ENCODE measurements around the gene NUP153.
"Not testable (repeated sequence)": the region's sequence is repeated elsewhere in the genome, so short reads cannot be mapped to it uniquely, and the experiment has no call there.

NUP153 gene

DNA sequence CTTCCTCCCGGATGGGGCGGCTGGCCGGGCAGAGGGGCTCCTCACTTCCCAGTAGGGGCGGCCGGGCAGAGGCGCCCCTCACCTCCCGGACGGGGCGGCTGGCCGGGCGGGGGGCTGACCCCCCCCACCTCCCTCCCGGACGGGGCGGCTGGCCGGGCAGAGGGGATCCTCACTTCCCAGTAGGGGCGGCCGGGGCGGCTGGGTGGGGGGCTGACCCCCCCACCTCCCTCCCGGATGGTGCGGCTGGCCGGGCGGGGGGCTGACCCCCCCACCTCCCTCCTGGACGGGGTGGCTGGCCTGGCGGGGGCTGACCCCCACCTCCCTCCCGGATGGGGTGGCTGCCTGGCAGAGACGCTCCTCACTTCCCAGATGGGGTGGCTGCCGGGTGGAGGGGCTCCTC lies 28.6 kb upstream of the NUP153 start:
- not testable (repeated sequence) for H2BK12ac ChIP-seq (ENCODE audit: low read length in 2 of 2); H2BK5ac ChIP-seq (ENCODE audit: low read depth, low read length, poor library complexity, severe bottlenecking); DNase-seq; H2BK120ac ChIP-seq (ENCODE audit: low read depth, low read length); H3K23ac ChIP-seq (ENCODE audit: low read length in 2 of 2); H3K4me2 ChIP-seq (ENCODE audit: low read length, poor library complexity, severe bottlenecking); H3K4me3 ChIP-seq (ENCODE audit: insufficient read depth in 1 of 2, low read depth in 1 of 2, low read length in 2 of 2); H4K91ac ChIP-seq (ENCODE audit: low read length); H3K4ac ChIP-seq (ENCODE audit: low read depth in 1 of 2, low read length in 2 of 2); H3K27me3 ChIP-seq (ENCODE audit: control insufficient read depth in 1 of 2, insufficient read depth in 1 of 2, low read length in 2 of 2); H2BK15ac ChIP-seq (ENCODE audit: low read depth, poor library complexity, severe bottlenecking); H4K8ac ChIP-seq (ENCODE audit: low read length); H2AK5ac ChIP-seq (ENCODE audit: low read length, severe bottlenecking); H3K36me3 ChIP-seq (ENCODE audit: control insufficient read depth in 1 of 2, insufficient read depth in 2 of 2, low read depth in 1 of 2, low read length in 2 of 2); H3K79me1 ChIP-seq (replicated peaks; ENCODE audit: low read length, poor library complexity, severe bottlenecking); H3K27ac ChIP-seq (ENCODE audit: low read length, poor library complexity, severe bottlenecking); H3K18ac ChIP-seq (ENCODE audit: low read depth in 1 of 2, low read length in 2 of 2); H3K9ac ChIP-seq (ENCODE audit: low read length); H3K4me1 ChIP-seq (ENCODE audit: control insufficient read depth, insufficient read depth, low read depth, low read length); H2AFZ ChIP-seq (ENCODE audit: low read depth, low read length); H3K14ac ChIP-seq (ENCODE audit: low read length in 2 of 2)
- H3K9me3 ChIP-seq (ENCODE audit: control insufficient read depth, low read length), result peaks cover 20% of the 10 kb centered on the region
- WGBS, result 94% methylated on average over 11 of the region's 27 CpGs

DNA sequence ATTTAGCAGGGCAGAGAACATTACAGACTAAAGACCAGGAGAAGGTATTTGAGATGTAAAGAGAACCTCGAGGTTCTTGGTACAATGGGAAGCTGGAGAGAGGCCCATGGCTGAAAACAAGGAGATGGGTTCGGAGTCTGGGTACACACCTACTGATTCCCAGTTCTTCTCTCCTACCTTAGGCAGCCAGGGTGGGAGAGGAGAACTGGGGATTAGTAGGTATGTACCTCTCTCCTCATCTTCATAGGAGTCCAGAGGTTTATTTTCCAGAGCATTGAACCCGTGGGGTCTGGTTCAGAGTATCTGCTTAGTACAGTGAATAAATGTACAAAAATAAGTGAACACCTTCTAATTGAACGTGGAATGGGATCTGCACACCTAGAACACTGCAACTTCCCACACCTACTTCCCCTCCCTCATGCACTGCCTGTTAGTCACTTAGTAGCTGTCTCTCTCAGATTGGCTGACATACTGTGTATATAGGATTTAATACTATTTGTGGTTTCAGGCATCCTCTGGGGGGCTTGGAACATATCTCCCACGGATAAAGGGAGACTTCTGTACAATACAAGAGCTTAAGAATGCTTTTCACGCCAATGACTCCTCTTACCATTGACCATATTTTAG lies 23.5 kb upstream of the NUP153 start:
- no peak overlapping the region for H3K4me3 ChIP-seq (ENCODE audit: insufficient read depth in 1 of 2, low read depth in 1 of 2, low read length in 2 of 2)
- H3K9me3 ChIP-seq (ENCODE audit: control insufficient read depth, low read length), result no peaks in the 10 kb centered on the region
- H2AFZ ChIP-seq (ENCODE audit: low read depth, low read length), result no peak overlapping the region
- no peak overlapping the region for H3K4me2 ChIP-seq (ENCODE audit: low read length, poor library complexity, severe bottlenecking)
- no peak overlapping the region for H3K23ac ChIP-seq (ENCODE audit: low read length in 2 of 2)
- H3K27ac ChIP-seq (ENCODE audit: low read length, poor library complexity, severe bottlenecking), result no peak overlapping the region
- H3K4ac ChIP-seq (ENCODE audit: low read depth in 1 of 2, low read length in 2 of 2), result no peak overlapping the region
- no peak overlapping the region for H3K9ac ChIP-seq (ENCODE audit: low read length)
- no peaks in the 10 kb centered on the region for H3K36me3 ChIP-seq (ENCODE audit: control insufficient read depth in 1 of 2, insufficient read depth in 2 of 2, low read depth in 1 of 2, low read length in 2 of 2)
- H2BK5ac ChIP-seq (ENCODE audit: low read depth, low read length, poor library complexity, severe bottlenecking), result no peak overlapping the region
- no peak overlapping the region for H2BK120ac ChIP-seq (ENCODE audit: low read depth, low read length)
- H2AK5ac ChIP-seq (ENCODE audit: low read length, severe bottlenecking), result no peak overlapping the region
- no peak overlapping the region for H4K8ac ChIP-seq (ENCODE audit: low read length)
- H3K79me1 ChIP-seq (replicated peaks; ENCODE audit: low read length, poor library complexity, severe bottlenecking), result no peaks in the 10 kb centered on the region
- 100% methylated on average over 2 of the region's 6 CpGs for WGBS
- H4K91ac ChIP-seq (ENCODE audit: low read length), result no peak overlapping the region
- no peaks in the 10 kb centered on the region for H3K27me3 ChIP-seq (ENCODE audit: control insufficient read depth in 1 of 2, insufficient read depth in 1 of 2, low read length in 2 of 2)
- peaks cover under 1% of the 10 kb centered on the region for H3K4me1 ChIP-seq (ENCODE audit: control insufficient read depth, insufficient read depth, low read depth, low read length)
- no peak for DNase-seq
- no peak overlapping the region for H3K14ac ChIP-seq (ENCODE audit: low read length in 2 of 2)
- no peak overlapping the region for H3K18ac ChIP-seq (ENCODE audit: low read depth in 1 of 2, low read length in 2 of 2)
- no peak overlapping the region for H2BK15ac ChIP-seq (ENCODE audit: low read depth, poor library complexity, severe bottlenecking)
- no peak overlapping the region for H2BK12ac ChIP-seq (ENCODE audit: low read length in 2 of 2)

DNA sequence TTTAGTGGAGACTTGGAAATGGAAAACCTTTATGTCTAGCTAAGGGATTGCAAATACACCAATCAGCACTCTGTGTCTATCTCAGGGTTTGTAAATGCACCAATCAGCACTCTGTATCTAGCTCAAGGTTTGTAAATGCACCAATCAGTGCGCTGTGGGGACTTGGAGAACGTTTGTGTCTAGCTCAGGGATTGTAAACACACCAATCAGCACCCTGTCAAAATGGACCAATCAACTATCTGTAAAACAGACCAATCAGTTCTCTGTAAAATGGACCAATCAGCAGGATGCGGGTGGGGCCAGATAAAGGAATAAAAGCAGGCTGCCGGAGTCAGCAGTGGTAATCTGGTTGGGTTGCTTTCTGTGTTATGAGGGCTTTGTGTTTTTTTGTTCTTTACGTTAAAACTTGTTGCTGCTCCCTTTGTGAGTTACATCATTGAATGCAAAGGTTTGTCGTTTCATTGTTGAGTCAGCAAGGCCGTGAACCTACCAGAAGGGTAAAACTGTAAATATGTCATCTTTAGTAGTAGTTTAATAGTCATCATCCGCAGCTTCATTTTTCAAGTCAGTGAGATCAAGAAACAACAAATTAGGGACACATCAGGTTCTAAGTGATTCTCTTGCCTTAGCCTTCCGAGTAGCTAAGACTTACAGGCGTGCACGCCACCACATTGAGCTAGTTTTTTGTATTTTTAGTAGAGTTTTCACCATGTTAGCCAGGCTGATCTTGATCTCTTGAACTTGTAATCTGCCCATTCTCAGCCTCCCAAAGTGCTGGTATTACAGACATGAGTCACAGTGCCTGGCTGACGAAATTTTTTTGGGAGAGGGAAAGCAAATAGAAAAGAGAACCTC lies 22.7 kb upstream of the NUP153 start:
- no peak overlapping the region for H3K9ac ChIP-seq (ENCODE audit: low read length)
- H3K4me3 ChIP-seq (ENCODE audit: insufficient read depth in 1 of 2, low read depth in 1 of 2, low read length in 2 of 2), result no peak overlapping the region
- DNase-seq, result no peak
- no peak overlapping the region for H2AFZ ChIP-seq (ENCODE audit: low read depth, low read length)
- no peak overlapping the region for H3K23ac ChIP-seq (ENCODE audit: low read length in 2 of 2)
- no peaks in the 10 kb centered on the region for H3K9me3 ChIP-seq (ENCODE audit: control insufficient read depth, low read length)
- no peaks in the 10 kb centered on the region for H3K27me3 ChIP-seq (ENCODE audit: control insufficient read depth in 1 of 2, insufficient read depth in 1 of 2, low read length in 2 of 2)
- peaks cover 3% of the 10 kb centered on the region for H3K4me1 ChIP-seq (ENCODE audit: control insufficient read depth, insufficient read depth, low read depth, low read length)
- H3K36me3 ChIP-seq (ENCODE audit: control insufficient read depth in 1 of 2, insufficient read depth in 2 of 2, low read depth in 1 of 2, low read length in 2 of 2), result no peaks in the 10 kb centered on the region
- no peak overlapping the region for H4K91ac ChIP-seq (ENCODE audit: low read length)
- no peak overlapping the region for H2BK15ac ChIP-seq (ENCODE audit: low read depth, poor library complexity, severe bottlenecking)
- H3K27ac ChIP-seq (ENCODE audit: low read length, poor library complexity, severe bottlenecking), result no peak overlapping the region
- no peaks in the 10 kb centered on the region for H3K79me1 ChIP-seq (replicated peaks; ENCODE audit: low read length, poor library complexity, severe bottlenecking)
- H2BK120ac ChIP-seq (ENCODE audit: low read depth, low read length), result no peak overlapping the region
- H3K4ac ChIP-seq (ENCODE audit: low read depth in 1 of 2, low read length in 2 of 2), result no peak overlapping the region
- no peak overlapping the region for H3K4me2 ChIP-seq (ENCODE audit: low read length, poor library complexity, severe bottlenecking)
- no peak overlapping the region for H2BK12ac ChIP-seq (ENCODE audit: low read length in 2 of 2)
- H3K18ac ChIP-seq (ENCODE audit: low read depth in 1 of 2, low read length in 2 of 2), result no peak overlapping the region
- 88% methylated on average over 12 of the region's 12 CpGs for WGBS
- no peak overlapping the region for H3K14ac ChIP-seq (ENCODE audit: low read length in 2 of 2)
- H4K8ac ChIP-seq (ENCODE audit: low read length), result no peak overlapping the region
- H2BK5ac ChIP-seq (ENCODE audit: low read depth, low read length, poor library complexity, severe bottlenecking), result no peak overlapping the region
- H2AK5ac ChIP-seq (ENCODE audit: low read length, severe bottlenecking), result no peak overlapping the region

DNA sequence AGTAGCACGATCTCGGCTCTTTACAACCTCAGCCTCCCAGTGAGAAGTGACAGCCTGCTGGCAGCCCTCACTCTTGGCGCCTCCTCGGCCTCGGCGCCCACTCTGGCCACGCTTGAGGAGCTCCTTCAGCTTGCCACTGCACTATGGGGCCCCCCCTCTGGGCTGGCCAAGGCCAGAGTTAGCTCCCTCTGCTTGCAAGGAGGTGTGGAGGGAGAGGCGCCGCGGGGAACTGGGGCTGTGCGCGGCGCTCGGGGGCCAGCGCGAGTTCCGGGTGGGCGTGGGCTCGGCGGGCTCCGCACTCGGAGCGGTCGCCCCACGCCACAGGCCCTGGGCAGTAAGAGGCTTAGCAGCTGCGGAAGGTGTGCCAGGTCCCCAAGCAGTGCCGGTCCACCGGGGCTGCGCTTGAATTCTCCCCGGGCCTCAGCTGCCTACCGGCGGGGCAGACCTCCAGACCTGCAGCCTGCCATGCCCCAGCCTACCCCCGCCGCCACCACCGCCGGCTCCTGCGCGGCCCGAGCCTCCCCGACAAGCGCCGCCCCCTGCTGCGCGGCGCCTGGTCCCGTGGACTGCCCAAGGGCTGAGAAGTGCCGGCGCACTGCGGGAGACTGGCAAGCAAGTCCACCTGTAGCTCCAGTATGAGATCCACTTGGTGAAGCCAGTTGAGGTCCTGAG lies 22.0 kb upstream of the NUP153 start:
- no peak overlapping the region for H2BK5ac ChIP-seq (ENCODE audit: low read depth, low read length, poor library complexity, severe bottlenecking)
- no peaks in the 10 kb centered on the region for H3K9me3 ChIP-seq (ENCODE audit: control insufficient read depth, low read length)
- no peak overlapping the region for H4K8ac ChIP-seq (ENCODE audit: low read length)
- H3K14ac ChIP-seq (ENCODE audit: low read length in 2 of 2), result no peak overlapping the region
- no peak overlapping the region for H2AFZ ChIP-seq (ENCODE audit: low read depth, low read length)
- no peak overlapping the region for H3K9ac ChIP-seq (ENCODE audit: low read length)
- no peak overlapping the region for H4K91ac ChIP-seq (ENCODE audit: low read length)
- H3K36me3 ChIP-seq (ENCODE audit: control insufficient read depth in 1 of 2, insufficient read depth in 2 of 2, low read depth in 1 of 2, low read length in 2 of 2), result no peaks in the 10 kb centered on the region
- H3K4me1 ChIP-seq (ENCODE audit: control insufficient read depth, insufficient read depth, low read depth, low read length), result peaks cover 3% of the 10 kb centered on the region
- H3K18ac ChIP-seq (ENCODE audit: low read depth in 1 of 2, low read length in 2 of 2), result no peak overlapping the region
- no peak overlapping the region for H3K23ac ChIP-seq (ENCODE audit: low read length in 2 of 2)
- H2BK12ac ChIP-seq (ENCODE audit: low read length in 2 of 2), result no peak overlapping the region
- no peak overlapping the region for H3K27ac ChIP-seq (ENCODE audit: low read length, poor library complexity, severe bottlenecking)
- H3K4ac ChIP-seq (ENCODE audit: low read depth in 1 of 2, low read length in 2 of 2), result no peak overlapping the region
- WGBS, result 97% methylated on average over 49 of the region's 49 CpGs
- no peak for DNase-seq
- no peak overlapping the region for H2AK5ac ChIP-seq (ENCODE audit: low read length, severe bottlenecking)
- no peaks in the 10 kb centered on the region for H3K79me1 ChIP-seq (replicated peaks; ENCODE audit: low read length, poor library complexity, severe bottlenecking)
- H3K27me3 ChIP-seq (ENCODE audit: control insufficient read depth in 1 of 2, insufficient read depth in 1 of 2, low read length in 2 of 2), result no peaks in the 10 kb centered on the region
- H3K4me2 ChIP-seq (ENCODE audit: low read length, poor library complexity, severe bottlenecking), result no peak overlapping the region
- no peak overlapping the region for H2BK120ac ChIP-seq (ENCODE audit: low read depth, low read length)
- no peak overlapping the region for H3K4me3 ChIP-seq (ENCODE audit: insufficient read depth in 1 of 2, low read depth in 1 of 2, low read length in 2 of 2)
- no peak overlapping the region for H2BK15ac ChIP-seq (ENCODE audit: low read depth, poor library complexity, severe bottlenecking)

Data from mesenchymal stem cell (in vitro differentiated cells and primary cell).